SU-DHL-6 (cell line): ENCODE data around the gene EYS.
"Not testable (repeated sequence)": the region's sequence is repeated elsewhere in the genome, so short reads cannot be mapped to it uniquely, and the experiment has no call there.

Experiments
- H2AFZ ChIP-seq: fragments of 200-600 bp; sonication (generic); 2 replicates; pipeline ENCODE4 v1.6.1; 2014; ENCODE audit warnings: low read depth, mild to moderate bottlenecking, moderate library complexity, mixed read lengths, antibody characterized with exemption, low read length; ENCODE audit not compliant: severe bottlenecking
- H3F3A ChIP-seq: fragments of 200-600 bp; shearing (Covaris generic); 2 replicates; pipeline ENCODE4 v1.6.0; 2016; ENCODE audit warnings: antibody characterized with exemption, mild to moderate bottlenecking; ENCODE audit not compliant: insufficient read depth
- H3K27ac ChIP-seq: fragments of 200-600 bp; sonication (generic); 2 replicates; pipeline ENCODE4 v1.5.1; 2016; ENCODE audit warnings: low read depth, mild to moderate bottlenecking, low read length, moderate library complexity, mixed read lengths
- H3K27me3 ChIP-seq: fragments of 200-600 bp; sonication (generic), shearing (Covaris generic); 2 replicates; pipeline ENCODE4 v1.6.0; 2014; ENCODE audit warnings: mild to moderate bottlenecking, low read length
- H3K36me3 ChIP-seq: fragments of 200-600 bp; sonication (generic); 2 replicates; pipeline ENCODE4 v1.6.1; 2014; ENCODE audit warnings: mild to moderate bottlenecking, low read length, mixed read lengths
- H3K4me2 ChIP-seq: fragments of 300-600, 200-600 bp; shearing (Covaris generic), sonication (generic); 2 replicates; pipeline ENCODE4 v1.6.0; 2014; ENCODE audit warnings: low read length, low read depth, mild to moderate bottlenecking; ENCODE audit not compliant: poor library complexity, severe bottlenecking
- H3K4me3 ChIP-seq: fragments of 200-600 bp; sonication (generic); 2 replicates; pipeline ENCODE4 v1.5.1; 2014; ENCODE audit warnings: antibody characterized with exemption, low read length, mild to moderate bottlenecking, mixed read lengths; ENCODE audit not compliant: insufficient read depth, poor library complexity, severe bottlenecking
- H3K79me2 ChIP-seq: fragments of 200-600 bp; sonication (generic); 2 replicates; pipeline ENCODE4 v1.6.1; 2014; ENCODE audit warnings: mild to moderate bottlenecking, low read length, moderate library complexity; ENCODE audit not compliant: insufficient read depth
- H3K9ac ChIP-seq: fragments of 200-600 bp; sonication (generic); 2 replicates; pipeline ENCODE4 v1.7.0; 2014; ENCODE audit warnings: mild to moderate bottlenecking, low read length
- H3K9me2 ChIP-seq: fragments of 200-600 bp; sonication (generic); replicated peaks from 2 replicates; pipeline ENCODE4 v1.6.1; 2014; ENCODE audit warnings: low read length; ENCODE audit not compliant: insufficient read depth
- H3K9me3 ChIP-seq: fragments of 200-600 bp; sonication (generic); 2 replicates; pipeline ENCODE4 v1.6.1; 2014; ENCODE audit warnings: low read length, mixed read lengths; ENCODE audit not compliant: insufficient read depth
- H4K20me1 ChIP-seq: fragments of 200-600 bp; sonication (generic); 2 replicates; pipeline ENCODE4 v1.6.1; 2014; ENCODE audit warnings: low read depth, mild to moderate bottlenecking, antibody characterized with exemption, low read length, moderate library complexity, mixed read lengths
- CTCF ChIP-seq: fragments of 200-600 bp; sonication (generic); IDR thresholded peaks from one replicate; pipeline ENCODE4 v1.5.1; 2017; ENCODE audit warnings: antibody characterized with exemption, mild to moderate bottlenecking, low read length, moderate library complexity; ENCODE audit not compliant: insufficient read depth, poor library complexity, severe bottlenecking
- EZH2phosphoT487 ChIP-seq: fragments of 200-600 bp; sonication (generic), shearing (Covaris generic); conservative IDR thresholded peaks from 2 replicates; pipeline ENCODE4 v1.6.1; 2018; ENCODE audit warnings: mild to moderate bottlenecking, antibody characterized with exemption, low read length, moderate library complexity, mixed read lengths

Gene EYS

DNA sequence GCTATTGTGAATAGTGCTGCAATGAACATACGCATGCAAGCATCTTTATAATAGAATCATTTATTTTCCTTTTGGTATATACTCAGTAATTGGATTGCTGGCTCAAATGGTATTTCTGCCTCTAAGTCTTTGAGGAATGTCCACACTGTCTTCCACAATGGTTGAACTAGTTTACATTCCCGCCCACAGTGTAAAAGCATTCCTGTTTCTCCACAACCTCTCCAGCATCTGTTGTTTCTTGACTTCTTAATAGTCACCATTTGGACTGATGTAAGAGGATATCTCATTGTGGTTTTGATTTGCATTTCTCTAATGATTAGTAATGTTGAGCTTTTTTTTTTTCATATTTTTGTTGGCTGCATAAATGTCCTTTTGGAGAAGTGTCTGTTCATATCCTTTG, 1862.7 kb downstream of the EYS start:
- no peak for TF ChIP-seq EZH2phosphoT487
- TF ChIP-seq CTCF, result no peak
- Histone ChIP-seq H3K27ac (no peak overlapping the region), H3K4me3 (no peak overlapping the region), H4K20me1 (no peaks in the 10 kb centered on the region), H3K9me2 (no peaks in the 10 kb centered on the region), H3K36me3 (no peaks in the 10 kb centered on the region), H3K9ac (no peak overlapping the region), H3K4me2 (no peak overlapping the region), H2AFZ (no peak overlapping the region), H3K79me2 (no peaks in the 10 kb centered on the region), H3K27me3 (no peaks in the 10 kb centered on the region), H3F3A (no peaks in the 10 kb centered on the region), H3K9me3 (no peaks in the 10 kb centered on the region)

DNA sequence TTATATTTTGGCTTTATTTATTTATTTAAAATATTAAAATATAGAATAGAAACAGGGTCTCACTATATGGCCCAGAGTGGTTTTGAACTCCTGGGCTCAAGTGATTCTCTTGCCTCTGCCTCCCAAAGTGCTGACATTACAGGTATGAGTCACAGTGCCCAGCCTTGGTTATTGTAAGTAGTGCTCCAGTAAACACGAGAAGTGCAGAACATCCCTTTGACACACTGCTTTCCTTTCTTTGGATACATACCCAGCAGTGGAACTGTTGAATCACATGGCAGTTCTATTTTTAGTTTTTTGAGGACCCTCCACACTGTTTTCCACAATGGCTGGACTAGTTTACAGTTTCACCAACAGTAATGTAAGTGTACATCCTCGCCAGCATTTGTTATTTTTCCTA, 1867.5 kb downstream of the EYS start:
- H3F3A ChIP-seq, result no peaks in the 10 kb centered on the region
- TF ChIP-seq CTCF (no peak), EZH2phosphoT487 (no peak)
- H3K9ac ChIP-seq, result no peak overlapping the region
- H3K27ac ChIP-seq, result no peak overlapping the region
- no peak overlapping the region for H3K4me3 ChIP-seq
- H3K4me2 ChIP-seq, result no peak overlapping the region
- H3K36me3 ChIP-seq, result no peaks in the 10 kb centered on the region
- no peaks in the 10 kb centered on the region for H4K20me1 ChIP-seq
- H3K9me2 ChIP-seq, result no peaks in the 10 kb centered on the region
- no peaks in the 10 kb centered on the region for H3K79me2 ChIP-seq
- H3K9me3 ChIP-seq, result no peaks in the 10 kb centered on the region
- H3K27me3 ChIP-seq, result no peaks in the 10 kb centered on the region
- no peak overlapping the region for H2AFZ ChIP-seq

DNA sequence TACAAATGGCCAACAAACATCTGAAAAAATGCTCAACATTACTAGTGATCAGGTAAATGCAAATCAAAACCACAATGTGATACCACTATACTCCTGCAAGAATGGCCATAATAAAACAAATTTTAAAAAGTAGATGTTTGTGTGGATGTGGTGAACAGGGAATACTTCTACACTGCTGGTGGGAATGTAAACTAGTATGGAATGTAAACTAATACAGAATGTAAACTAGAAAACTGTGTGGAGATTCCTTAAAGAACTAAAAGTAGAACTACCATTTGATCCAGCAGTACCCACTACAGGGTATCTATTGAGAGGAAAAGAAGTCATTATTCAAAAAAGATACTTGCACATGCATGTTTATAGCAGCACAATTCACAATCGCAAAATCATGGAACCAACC, 1878.3 kb downstream of the EYS start:
- H2AFZ ChIP-seq, H3K4me2 ChIP-seq, H3K36me3 ChIP-seq: not testable (repeated sequence)

DNA sequence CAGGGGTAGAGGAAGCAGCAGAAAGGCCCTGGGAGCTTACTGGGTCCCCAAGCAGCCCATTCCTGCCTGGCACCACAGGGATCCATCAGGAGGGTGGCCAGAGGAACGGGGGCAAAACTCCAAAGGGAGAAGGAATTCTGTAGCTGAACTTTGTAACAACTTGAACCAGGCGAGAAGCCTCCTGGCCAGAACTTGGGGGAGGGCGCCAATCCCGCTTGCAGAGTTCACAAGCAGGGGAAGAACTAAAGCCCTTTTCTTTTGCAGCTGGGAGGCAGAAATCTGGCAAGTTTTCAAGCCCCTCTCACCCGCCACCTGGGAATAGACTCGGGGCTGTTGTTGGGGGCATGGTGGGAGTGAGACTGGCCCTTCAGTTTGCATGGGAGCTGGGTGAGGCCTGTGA, 1882.3 kb downstream of the EYS start:
- H3F3A ChIP-seq, result no peaks in the 10 kb centered on the region
- H3K27me3 ChIP-seq, result no peaks in the 10 kb centered on the region
- H3K36me3 ChIP-seq, result no peaks in the 10 kb centered on the region
- H4K20me1 ChIP-seq, result no peaks in the 10 kb centered on the region
- no peaks in the 10 kb centered on the region for H3K79me2 ChIP-seq
- H3K4me2 ChIP-seq, result no peak overlapping the region
- H3K9me2 ChIP-seq, result no peaks in the 10 kb centered on the region
- no peak overlapping the region for H3K4me3 ChIP-seq
- no peak overlapping the region for H3K27ac ChIP-seq
- TF ChIP-seq EZH2phosphoT487 (no peak), CTCF (no peak)
- H3K9me3 ChIP-seq, result no peaks in the 10 kb centered on the region
- no peak overlapping the region for H3K9ac ChIP-seq
- H2AFZ ChIP-seq, result no peak overlapping the region

More for the DNA sequence above, 1878.3 kb downstream of the EYS start:
- not testable (repeated sequence) for H3F3A ChIP-seq, H3K79me2 ChIP-seq, H3K4me3 ChIP-seq, H3K9me2 ChIP-seq, H3K9me3 ChIP-seq, H3K9ac ChIP-seq, H3K27me3 ChIP-seq, H3K27ac ChIP-seq, H4K20me1 ChIP-seq
